Stimulated activated CD4-positive, alpha-beta T cell treated with anti-CD3 and anti-CD28 coated beads, TNF-alpha, amount 100 ng/mL, for 4 hours (primary cell): ENCODE results near the gene SPAST.
"Not testable (repeated sequence)": the region's sequence is repeated elsewhere in the genome, so short reads cannot be mapped to it uniquely, and the experiment has no call there.

ENCODE experiments used
- DNase-seq, 3 experiments: peaks; one replicate each; pipeline ENCODE4 v3.0.0-alpha.2; 2020; ENCODE audit warnings: low read depth in 3 of 3

SPAST gene

GRCh38 chr2:32128636-32129035, 65.3 kb downstream of the SPAST start:
- no peak for DNase-seq

- DNase-seq = no peak
These were observed 65.7 kb downstream of the SPAST start for GRCh38 chr2:32129086-32129485.

- no peak for DNase-seq
These were observed 72.1 kb downstream of the SPAST start for GRCh38 chr2:32135409-32135808.

GRCh38 chr2:32136097-32136496, 72.7 kb downstream of the SPAST start:
- DNase-seq = no peak

GRCh38 chr2:32151544-32151943, 88.2 kb downstream of the SPAST start:
- not testable (repeated sequence) for DNase-seq

- no peak for DNase-seq
These were observed 96.3 kb downstream of the SPAST start for GRCh38 chr2:32159678-32160077.

- DNase-seq = no peak
These were observed 97.9 kb downstream of the SPAST start for GRCh38 chr2:32161296-32161695.

GRCh38 chr2:32164254-32164653, 100.9 kb downstream of the SPAST start:
- not testable (repeated sequence) for DNase-seq

- DNase-seq = not testable (repeated sequence)
These were observed 101.6 kb downstream of the SPAST start for GRCh38 chr2:32165027-32165347.

GRCh38 chr2:32166115-32166574, 102.8 kb downstream of the SPAST start:
- DNase-seq = no peak

- DNase-seq = no peak
These were observed 105.2 kb downstream of the SPAST start for GRCh38 chr2:32168513-32168912.

- no peak for DNase-seq
These were observed 109.5 kb downstream of the SPAST start for GRCh38 chr2:32172870-32173269.

GRCh38 chr2:32182667-32183066, 119.3 kb downstream of the SPAST start:
- no peak for DNase-seq

- no peak for DNase-seq
These were observed 125.7 kb downstream of the SPAST start for GRCh38 chr2:32189011-32189410.

- DNase-seq = no peak
These were observed 129.1 kb downstream of the SPAST start for GRCh38 chr2:32192418-32192817.

- no peak for DNase-seq
These were observed 137.5 kb downstream of the SPAST start for GRCh38 chr2:32200814-32201213.

GRCh38 chr2:32203428-32203827, 140.1 kb downstream of the SPAST start:
- DNase-seq = not testable (repeated sequence)
